K562 (cell line): ENCODE data around the gene OLFML1. TPM values are rescaled to one million over a fixed set of nuclear protein-coding genes. Genes with fewer than 3 reads are reported as not detected.

Experiments
- ATAC-seq: fragments of 200-7000 bp; cut with Tn5 transposase; 3 replicates; pipeline ENCODE4 v1.9.1; 2020; ENCODE audit warnings: moderate library complexity
- BruUV-seq: library from RNA; stranded (reverse); fragments of 400-500 nt; replicated peaks from 2 replicates; lab custom pipeline; 2021; lab: Mats Ljungman, UMichigan
- CTCF ChIA-PET: fragments of 300-600 bp; formaldehyde crosslinking; extraction: SDS; loops from one replicate; lab custom pipeline; 2021; ENCODE audit warnings: low intra/inter-chr PET ratio; lab: Yijun Ruan, JAX
- POLR2A ChIA-PET: fragments of 300-600, 350-650 bp; sonication (Branson Sonifier 250); formaldehyde crosslinking; extraction: SDS; loops from one replicate; lab custom pipeline; 2021; ENCODE audit warnings: antibody characterized with exemption, inconsistent platforms; lab: Yijun Ruan, JAX
- DNase-seq, 4 experiments: peaks; one replicate each; pipeline versions ENCODE4 v3.0.0 to v3.0.0-alpha.2; 2011 to 2018; ENCODE audit warnings: low spot score in 3 of 4, mixed read lengths in 3 of 4; ENCODE audit errors: extremely low read depth in 1 of 4
- FAIRE-seq: peaks from 2 replicates; lab custom pipeline; 2011; peaks lifted over from hg19 to GRCh38; lab: Jason Lieb, UNC
- H2AFZ ChIP-seq: 2 replicates; pipeline ENCODE4 v1.6.0; 2011; ENCODE audit warnings: low read depth, low read length, control low read depth, inconsistent platforms
- H3K27ac ChIP-seq: fragments of 200-600 bp; 3 replicates; pipeline ENCODE4 v1.8.0; 2011; ENCODE audit warnings: low read depth, mild to moderate bottlenecking, control low read depth, inconsistent platforms, low read length, moderate library complexity, mixed read lengths; ENCODE audit errors: extremely low read depth
- H3K27me3 ChIP-seq, 2 experiments: fragments of 300-600 bp in 1 of 2; 2 replicates in 1 of 2; 3 replicates in 1 of 2; pipeline versions ENCODE4 v1.6.0 to v1.8.0; 2011; ENCODE audit warnings: inconsistent platforms in 2 of 2, low read length in 2 of 2, mild to moderate bottlenecking in 1 of 2, mixed read lengths in 1 of 2, moderate library complexity in 1 of 2; ENCODE audit not compliant: control insufficient read depth in 2 of 2, insufficient read depth in 2 of 2
- H3K36me3 ChIP-seq: fragments of 300-600 bp; 3 replicates; pipeline ENCODE4 v1.8.0; 2011; ENCODE audit warnings: mild to moderate bottlenecking, low read length, inconsistent platforms; ENCODE audit not compliant: control insufficient read depth, insufficient read depth
- H3K4me1 ChIP-seq, 2 experiments: fragments of 200-600 bp in 1 of 2; replicated peaks in 1 of 2; 2 replicates in 1 of 2; 3 replicates in 1 of 2; pipeline versions ENCODE4 v1.5.1 to v1.8.0; 2011; ENCODE audit warnings: inconsistent platforms in 2 of 2, low read length in 2 of 2, mild to moderate bottlenecking in 1 of 2, mixed read lengths in 1 of 2, moderate library complexity in 1 of 2; ENCODE audit not compliant: control insufficient read depth in 2 of 2, insufficient read depth in 2 of 2
- H3K4me2 ChIP-seq: 2 replicates; pipeline ENCODE4 v1.6.1; 2011; ENCODE audit warnings: low read length, control low read depth, inconsistent platforms, mixed read lengths; ENCODE audit not compliant: insufficient read depth
- H3K4me3 ChIP-seq: fragments of 200-600 bp; sonication (generic), shearing (Covaris generic); 2 replicates; pipeline ENCODE4 v1.5.1; 2016; ENCODE audit warnings: control low read depth, inconsistent platforms
- H3K79me2 ChIP-seq: fragments of 200-600 bp; 3 replicates; pipeline ENCODE4 v1.8.0; 2011; ENCODE audit warnings: low read length, inconsistent platforms; ENCODE audit not compliant: control insufficient read depth, insufficient read depth
- H3K9ac ChIP-seq, 2 experiments: 2 replicates each; pipeline versions ENCODE4 v1.6.0 to v1.6.1; 2011; ENCODE audit warnings: low read depth in 2 of 2, low read length in 2 of 2, control low read depth in 1 of 2, inconsistent platforms in 1 of 2, mild to moderate bottlenecking in 1 of 2, mixed read lengths in 1 of 2; ENCODE audit not compliant: insufficient read depth in 1 of 2
- H3K9me1 ChIP-seq: one replicate; pipeline ENCODE4 v1.6.0; 2011; ENCODE audit warnings: inconsistent platforms, mild to moderate bottlenecking, low read length, moderate library complexity; ENCODE audit not compliant: control insufficient read depth, insufficient read depth
- H3K9me3 ChIP-seq: replicated peaks from 2 replicates; pipeline ENCODE4 v1.5.1; 2011; ENCODE audit warnings: low read depth, low read length, inconsistent platforms; ENCODE audit not compliant: control insufficient read depth, insufficient read depth
- H4K20me1 ChIP-seq: replicated peaks from 2 replicates; pipeline ENCODE4 v1.6.1; 2011; ENCODE audit warnings: low read length, inconsistent platforms, mixed read lengths; ENCODE audit not compliant: control insufficient read depth, insufficient read depth
- ARID2 ChIP-seq: fragments of 450-650 bp; IDR thresholded peaks from 2 replicates; pipeline ENCODE4 v1.6.1; 2017; ENCODE audit warnings: antibody characterized with exemption, mild to moderate bottlenecking
- NFIC ChIP-seq: fragments of 450-650 bp; IDR thresholded peaks from 2 replicates; pipeline ENCODE4 v1.6.1; 2017; ENCODE audit warnings: mild to moderate bottlenecking, inconsistent platforms
- POLR3A ChIP-seq: IDR thresholded peaks from 2 replicates; pipeline ENCODE4 v1.6.1; 2011; ENCODE audit warnings: borderline replicate concordance, mild to moderate bottlenecking, moderate library complexity; ENCODE audit not compliant: insufficient read length, insufficient read depth; ENCODE audit errors: extremely low read depth
- RBBP5 ChIP-seq: fragments of 200-600 bp; sonication (generic); IDR thresholded peaks from 2 replicates; pipeline ENCODE4 v1.6.1; 2012; ENCODE audit warnings: borderline replicate concordance, mild to moderate bottlenecking, low read length, control low read depth, inconsistent platforms; ENCODE audit not compliant: insufficient read depth, poor library complexity, severe bottlenecking
- ZKSCAN1 ChIP-seq: fragments of 150-350 bp; IDR thresholded peaks from 2 replicates; pipeline ENCODE4 v1.6.1; 2016; ENCODE audit warnings: low read depth, low read length
- ZNF175 ChIP-seq: fragments of 200-800 bp; sonication (Bioruptor generic); IDR thresholded peaks from 2 replicates; pipeline ENCODE4 v1.6.1; 2016; ENCODE audit warnings: low read depth, mild to moderate bottlenecking, missing genetic modification characterization, missing compliant biosample characterization
- ZNF274 ChIP-seq: IDR thresholded peaks from 2 replicates; pipeline ENCODE4 v1.6.1; 2011; ENCODE audit warnings: low read depth, mild to moderate bottlenecking, low read length, moderate library complexity, borderline replicate concordance
- WGBS: fragments of 100-300 bp; shearing (Covaris generic); methylation state at CpG from one replicate; pipeline ENCODE4 v1.1.6; 2016; ENCODE audit warnings: low coverage, mixed read lengths; ENCODE audit not compliant: insufficient coverage; ENCODE audit errors: missing lambda C conversion rate; 5-methylcytosine and 5-hydroxymethylcytosine counted together
- in situ Hi-C: fragments of 300-500 bp; cut with MboI; formaldehyde crosslinking; loops from 4 replicates; pipeline ENCODE4 v1.15.0; 2018; ENCODE audit warnings: inconsistent platforms, mixed read lengths
- intact Hi-C: fragments of 100-400 bp; cut with micrococcal nuclease; formaldehyde crosslinking; loops from 2 replicates; pipeline ENCODE4 v1.14.2; 2022
- polyA plus RNA-seq, 8 experiments: library from polyadenylated mRNA; depleted of rRNA in 4 of 8; stranded (reverse) in 5 of 8; unstranded in 3 of 8; fragments of >200 nt; fragmentation: Nextera tagmentation in 2 of 8; fragmentation: Illumina TruSeq in 1 of 8; extraction: Ambion mirVana in 2 of 8; extraction: Trizol in 1 of 8; gene quantifications; 2 replicates each; pipeline versions ENCODE4 v1.2.1 to v1.2.3, GENCODE V29; 2011 to 2014; ENCODE audit warnings: inconsistent platforms in 1 of 8, missing spikeins in 1 of 8
- total RNA-seq, 7 experiments: library from RNA; depleted of rRNA in 6 of 7; stranded (reverse); fragments of >200 nt in 6 of 7; fragmentation: Illumina TruSeq in 2 of 7; extraction: Trizol in 2 of 7; gene quantifications; 2 replicates each; pipeline versions ENCODE4 v1.2.1 to v1.2.3, GENCODE V29; 2011 to 2021; ENCODE audit warnings: low replicate concordance in 1 of 7
- TF ChIP-seq, protein P1 (sequence below): IDR thresholded peaks from 2 replicates; pipeline ENCODE4 v1.6.1; 2011; ENCODE audit not compliant: insufficient read length; ENCODE audit errors: extremely low read depth
- TF ChIP-seq, protein P2 (sequence below): fragments of 250-450 bp; sonication (Bioruptor Pico); IDR thresholded peaks from 2 replicates; pipeline ENCODE4 v1.4.0; 2020
- TF ChIP-seq, protein P3 (sequence below): fragments of 250-450 bp; sonication (Bioruptor Pico); IDR thresholded peaks from 2 replicates; pipeline ENCODE4 v1.8.0; 2022; ENCODE audit warnings: inconsistent platforms
- TF ChIP-seq, protein P4 (sequence below): fragments of 150-350 bp; IDR thresholded peaks from 2 replicates; pipeline ENCODE4 v1.6.1; 2014; ENCODE audit warnings: low read depth, mild to moderate bottlenecking, low read length, borderline replicate concordance
- TF ChIP-seq, protein P5 (sequence below): sonication (generic); formaldehyde crosslinking; IDR thresholded peaks from 2 replicates; pipeline ENCODE4 v1.8.1; 2022; ENCODE audit warnings: missing genetic modification reagents

OLFML1 gene
- total and polyA plus RNA-seq, 9 of the 15 experiments (the other 6 are each of a cell fraction or from before 2014, with no cell fraction given) = not detected

DNA sequence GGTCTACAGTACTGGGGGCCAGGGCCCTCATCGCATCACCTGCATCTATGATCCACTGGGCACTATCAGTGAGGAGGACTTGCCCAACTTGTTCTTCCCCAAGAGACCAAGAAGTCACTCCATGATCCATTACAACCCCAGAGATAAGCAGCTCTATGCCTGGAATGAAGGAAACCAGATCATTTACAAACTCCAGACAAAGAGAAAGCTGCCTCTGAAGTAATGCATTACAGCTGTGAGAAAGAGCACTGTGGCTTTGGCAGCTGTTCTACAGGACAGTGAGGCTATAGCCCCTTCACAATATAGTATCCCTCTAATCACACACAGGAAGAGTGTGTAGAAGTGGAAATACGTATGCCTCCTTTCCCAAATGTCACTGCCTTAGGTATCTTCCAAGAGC is 24.7 kb downstream of the OLFML1 start (continued):
- TF ChIP-seq, protein P1, sequence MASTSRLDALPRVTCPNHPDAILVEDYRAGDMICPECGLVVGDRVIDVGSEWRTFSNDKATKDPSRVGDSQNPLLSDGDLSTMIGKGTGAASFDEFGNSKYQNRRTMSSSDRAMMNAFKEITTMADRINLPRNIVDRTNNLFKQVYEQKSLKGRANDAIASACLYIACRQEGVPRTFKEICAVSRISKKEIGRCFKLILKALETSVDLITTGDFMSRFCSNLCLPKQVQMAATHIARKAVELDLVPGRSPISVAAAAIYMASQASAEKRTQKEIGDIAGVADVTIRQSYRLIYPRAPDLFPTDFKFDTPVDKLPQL = no peak
- TF ChIP-seq POLR3A (no peak), ZKSCAN1 (no peak), ZNF274 (no peak)
- TF ChIP-seq, protein P2, sequence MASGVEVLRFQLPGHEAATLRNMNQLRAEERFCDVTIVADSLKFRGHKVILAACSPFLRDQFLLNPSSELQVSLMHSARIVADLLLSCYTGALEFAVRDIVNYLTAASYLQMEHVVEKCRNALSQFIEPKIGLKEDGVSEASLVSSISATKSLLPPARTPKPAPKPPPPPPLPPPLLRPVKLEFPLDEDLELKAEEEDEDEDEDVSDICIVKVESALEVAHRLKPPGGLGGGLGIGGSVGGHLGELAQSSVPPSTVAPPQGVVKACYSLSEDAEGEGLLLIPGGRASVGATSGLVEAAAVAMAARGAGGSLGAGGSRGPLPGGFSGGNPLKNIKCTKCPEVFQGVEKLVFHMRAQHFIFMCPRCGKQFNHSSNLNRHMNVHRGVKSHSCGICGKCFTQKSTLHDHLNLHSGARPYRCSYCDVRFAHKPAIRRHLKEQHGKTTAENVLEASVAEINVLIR (CRISPR knock-in tag) = no peak
- TF ChIP-seq, protein P3, sequence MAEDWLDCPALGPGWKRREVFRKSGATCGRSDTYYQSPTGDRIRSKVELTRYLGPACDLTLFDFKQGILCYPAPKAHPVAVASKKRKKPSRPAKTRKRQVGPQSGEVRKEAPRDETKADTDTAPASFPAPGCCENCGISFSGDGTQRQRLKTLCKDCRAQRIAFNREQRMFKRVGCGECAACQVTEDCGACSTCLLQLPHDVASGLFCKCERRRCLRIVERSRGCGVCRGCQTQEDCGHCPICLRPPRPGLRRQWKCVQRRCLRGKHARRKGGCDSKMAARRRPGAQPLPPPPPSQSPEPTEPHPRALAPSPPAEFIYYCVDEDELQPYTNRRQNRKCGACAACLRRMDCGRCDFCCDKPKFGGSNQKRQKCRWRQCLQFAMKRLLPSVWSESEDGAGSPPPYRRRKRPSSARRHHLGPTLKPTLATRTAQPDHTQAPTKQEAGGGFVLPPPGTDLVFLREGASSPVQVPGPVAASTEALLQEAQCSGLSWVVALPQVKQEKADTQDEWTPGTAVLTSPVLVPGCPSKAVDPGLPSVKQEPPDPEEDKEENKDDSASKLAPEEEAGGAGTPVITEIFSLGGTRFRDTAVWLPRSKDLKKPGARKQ = no peak
- TF ChIP-seq, all 486 proteins: peak for 0

DNA sequence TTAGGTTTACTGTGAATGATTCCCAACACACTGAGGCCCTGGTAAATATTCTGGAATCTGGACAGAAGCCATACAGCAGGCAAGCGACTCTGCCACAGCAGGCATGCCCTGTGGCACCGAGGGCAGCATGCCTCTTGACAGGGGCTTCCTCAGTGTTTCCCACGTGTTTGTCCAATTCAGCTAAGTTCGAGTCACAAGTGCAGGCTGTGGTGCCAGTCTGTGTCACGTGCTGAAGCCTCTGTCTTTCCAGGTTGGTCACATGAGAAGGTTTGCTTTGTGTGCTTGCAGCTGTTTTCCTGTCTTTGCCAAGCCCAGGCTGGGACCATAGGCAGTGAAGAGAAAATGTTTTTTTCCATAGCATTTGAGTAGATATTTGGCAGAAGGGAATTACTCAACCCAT is 26.1 kb downstream of the OLFML1 start:
- H4K20me1 ChIP-seq = 0 out of 2 replicates have a peak, but pooled peaks cover 2% of the 10 kb centered on the region
- no peaks in the 10 kb centered on the region for H3K79me2 ChIP-seq
- 1% methylated on average over 5 of the region's 5 CpGs for WGBS
- H3K36me3 ChIP-seq = no peaks in the 10 kb centered on the region
- peaks cover 0 to 11% of the 10 kb centered on the region in 2 experiments; a peak in 2 of 5 replicates for H3K27me3 ChIP-seq
- ChIA-PET CTCF (no interaction called here), POLR2A (interaction anchor here (0.7 kb wide), 1 partner anchor 609 kb away, joined by 3 read pairs; no protein-coding TSS in a partner anchor)
- no peak for DNase-seq
- H3K9ac ChIP-seq = no peak overlapping the region
- H3K9me3 ChIP-seq = no peaks in the 10 kb centered on the region
- no peak for ATAC-seq
- peaks cover 0 to 18% of the 10 kb centered on the region in 2 experiments; a peak in 3 of 5 replicates for H3K4me1 ChIP-seq
- BruUV-seq = no TSS peak
- intact Hi-C loops (no loop called here), in situ Hi-C loops (no loop called here)
- no peak overlapping the region for H3K4me3 ChIP-seq
- H3K4me2 ChIP-seq = no peak overlapping the region
- no peak overlapping the region for H2AFZ ChIP-seq
- H3K9me1 ChIP-seq = no peaks in the 10 kb centered on the region
- FAIRE-seq = no peak
- no peak overlapping the region for H3K27ac ChIP-seq
- TF ChIP-seq RBBP5 (no peak), NFIC (no peak), ZNF175 (CRISPR knock-in tag) (no peak), ARID2 (no peak)
- TF ChIP-seq, protein P4, sequence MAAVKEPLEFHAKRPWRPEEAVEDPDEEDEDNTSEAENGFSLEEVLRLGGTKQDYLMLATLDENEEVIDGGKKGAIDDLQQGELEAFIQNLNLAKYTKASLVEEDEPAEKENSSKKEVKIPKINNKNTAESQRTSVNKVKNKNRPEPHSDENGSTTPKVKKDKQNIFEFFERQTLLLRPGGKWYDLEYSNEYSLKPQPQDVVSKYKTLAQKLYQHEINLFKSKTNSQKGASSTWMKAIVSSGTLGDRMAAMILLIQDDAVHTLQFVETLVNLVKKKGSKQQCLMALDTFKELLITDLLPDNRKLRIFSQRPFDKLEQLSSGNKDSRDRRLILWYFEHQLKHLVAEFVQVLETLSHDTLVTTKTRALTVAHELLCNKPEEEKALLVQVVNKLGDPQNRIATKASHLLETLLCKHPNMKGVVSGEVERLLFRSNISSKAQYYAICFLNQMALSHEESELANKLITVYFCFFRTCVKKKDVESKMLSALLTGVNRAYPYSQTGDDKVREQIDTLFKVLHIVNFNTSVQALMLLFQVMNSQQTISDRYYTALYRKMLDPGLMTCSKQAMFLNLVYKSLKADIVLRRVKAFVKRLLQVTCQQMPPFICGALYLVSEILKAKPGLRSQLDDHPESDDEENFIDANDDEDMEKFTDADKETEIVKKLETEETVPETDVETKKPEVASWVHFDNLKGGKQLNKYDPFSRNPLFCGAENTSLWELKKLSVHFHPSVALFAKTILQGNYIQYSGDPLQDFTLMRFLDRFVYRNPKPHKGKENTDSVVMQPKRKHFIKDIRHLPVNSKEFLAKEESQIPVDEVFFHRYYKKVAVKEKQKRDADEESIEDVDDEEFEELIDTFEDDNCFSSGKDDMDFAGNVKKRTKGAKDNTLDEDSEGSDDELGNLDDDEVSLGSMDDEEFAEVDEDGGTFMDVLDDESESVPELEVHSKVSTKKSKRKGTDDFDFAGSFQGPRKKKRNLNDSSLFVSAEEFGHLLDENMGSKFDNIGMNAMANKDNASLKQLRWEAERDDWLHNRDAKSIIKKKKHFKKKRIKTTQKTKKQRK = no peak
- TF ChIP-seq, protein P5, sequence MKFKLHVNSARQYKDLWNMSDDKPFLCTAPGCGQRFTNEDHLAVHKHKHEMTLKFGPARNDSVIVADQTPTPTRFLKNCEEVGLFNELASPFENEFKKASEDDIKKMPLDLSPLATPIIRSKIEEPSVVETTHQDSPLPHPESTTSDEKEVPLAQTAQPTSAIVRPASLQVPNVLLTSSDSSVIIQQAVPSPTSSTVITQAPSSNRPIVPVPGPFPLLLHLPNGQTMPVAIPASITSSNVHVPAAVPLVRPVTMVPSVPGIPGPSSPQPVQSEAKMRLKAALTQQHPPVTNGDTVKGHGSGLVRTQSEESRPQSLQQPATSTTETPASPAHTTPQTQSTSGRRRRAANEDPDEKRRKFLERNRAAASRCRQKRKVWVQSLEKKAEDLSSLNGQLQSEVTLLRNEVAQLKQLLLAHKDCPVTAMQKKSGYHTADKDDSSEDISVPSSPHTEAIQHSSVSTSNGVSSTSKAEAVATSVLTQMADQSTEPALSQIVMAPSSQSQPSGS = no peak
